Measurements from ENCODE around the gene TMEM115. TPM values are rescaled to one million over a fixed set of nuclear protein-coding genes. Genes with fewer than 3 reads are reported as not detected.

The TMEM115 gene, protein sequence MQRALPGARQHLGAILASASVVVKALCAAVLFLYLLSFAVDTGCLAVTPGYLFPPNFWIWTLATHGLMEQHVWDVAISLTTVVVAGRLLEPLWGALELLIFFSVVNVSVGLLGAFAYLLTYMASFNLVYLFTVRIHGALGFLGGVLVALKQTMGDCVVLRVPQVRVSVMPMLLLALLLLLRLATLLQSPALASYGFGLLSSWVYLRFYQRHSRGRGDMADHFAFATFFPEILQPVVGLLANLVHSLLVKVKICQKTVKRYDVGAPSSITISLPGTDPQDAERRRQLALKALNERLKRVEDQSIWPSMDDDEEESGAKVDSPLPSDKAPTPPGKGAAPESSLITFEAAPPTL
- 17.8 and 18.4 TPM in 2 replicates for total RNA-seq

DNA sequence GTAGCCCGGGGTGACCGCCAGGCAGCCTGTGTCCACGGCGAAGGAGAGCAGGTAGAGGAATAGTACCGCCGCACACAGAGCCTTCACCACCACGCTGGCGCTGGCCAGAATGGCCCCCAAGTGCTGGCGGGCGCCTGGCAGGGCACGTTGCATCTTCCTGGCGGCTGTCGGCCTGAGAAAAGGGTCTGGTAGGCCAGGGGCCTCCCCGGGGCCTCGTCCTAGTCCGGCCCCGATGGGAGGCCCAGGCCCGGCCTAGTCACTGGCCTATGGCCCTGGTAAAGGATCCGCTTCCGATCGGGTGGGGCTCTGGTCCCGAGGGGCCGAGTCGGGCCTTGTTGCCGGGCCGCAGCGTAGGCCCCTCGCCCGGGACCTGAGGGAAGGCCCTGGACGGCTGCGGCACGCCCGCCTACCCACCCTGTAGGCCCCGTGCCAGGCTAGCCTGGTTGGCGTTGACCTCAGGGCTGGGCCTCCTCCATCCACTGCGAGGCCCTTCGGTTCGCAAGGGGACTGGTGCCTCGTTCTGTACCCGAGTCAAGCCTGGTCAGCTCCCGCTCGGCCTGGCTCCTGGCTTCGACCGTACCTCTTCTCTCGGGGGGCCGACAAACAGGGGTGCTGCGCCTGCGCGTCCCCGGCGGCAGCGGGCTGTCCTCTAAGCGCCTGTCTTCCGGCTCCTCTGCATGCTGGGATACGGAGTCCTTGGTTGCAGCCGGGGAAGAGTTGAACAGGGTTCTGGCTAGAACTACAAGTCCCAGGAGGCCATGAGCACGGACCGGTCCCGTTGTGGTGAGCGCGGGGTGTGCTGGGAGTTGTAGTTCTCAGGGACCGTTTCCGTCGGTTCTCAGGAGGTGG is at the start of gene TMEM115:
TMEM115 (minus strand) TSS at position 611 of the 849 bp plus-strand sequence; CDS start at position 153, 458 bp downstream.
- intact Hi-C loops (cut with micrococcal nuclease): loop anchor here (1.0 to 2.0 kb wide), 2 partner anchors 8 to 22 kb away; no protein-coding TSS in a partner anchor

DNA sequence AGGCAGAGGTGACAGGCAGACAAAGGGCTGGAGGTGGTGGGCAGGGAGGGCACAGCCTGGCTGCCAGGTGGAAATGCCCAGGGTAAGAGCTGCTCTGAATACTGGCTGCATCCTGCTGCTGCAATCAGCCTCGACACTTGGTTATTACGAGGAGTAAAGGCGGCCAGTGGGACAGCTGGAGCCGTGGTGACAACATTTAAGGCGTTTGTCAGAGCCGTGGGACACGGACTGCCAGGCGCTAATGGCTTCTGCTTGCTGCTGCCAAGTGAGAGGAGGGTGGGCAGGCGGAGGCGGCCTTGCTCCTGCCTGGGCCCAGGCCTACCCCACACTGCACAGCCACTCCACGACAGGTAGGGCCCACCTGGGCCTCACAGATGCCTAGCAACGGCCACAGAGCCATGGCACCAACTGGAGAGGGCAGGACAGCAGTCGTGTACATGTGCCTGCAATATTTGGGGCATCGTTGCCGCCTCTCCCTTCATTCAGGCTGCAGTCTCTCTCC is 49.2 kb upstream of the TMEM115 start:
- intact Hi-C loops (cut with micrococcal nuclease): no loop called here

DNA sequence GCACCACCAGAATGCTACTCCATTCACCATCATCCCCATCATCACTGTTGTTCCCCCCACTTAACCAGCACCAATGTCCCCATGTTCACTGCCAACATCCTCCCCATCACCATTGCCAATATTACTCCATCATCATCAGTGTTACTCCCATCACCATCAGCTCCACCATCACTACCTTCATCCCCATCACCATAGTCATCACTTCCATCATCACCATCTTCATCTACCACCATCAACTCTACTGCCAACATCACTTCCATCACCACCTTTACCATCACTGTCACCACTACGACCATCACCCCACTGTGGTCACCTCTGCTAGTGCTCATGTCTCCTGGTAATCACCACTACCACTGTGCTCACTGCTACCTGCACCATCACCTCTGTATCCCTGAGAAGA is 47.2 kb upstream of the TMEM115 start:
- intact Hi-C loops (cut with micrococcal nuclease): no loop called here

DNA sequence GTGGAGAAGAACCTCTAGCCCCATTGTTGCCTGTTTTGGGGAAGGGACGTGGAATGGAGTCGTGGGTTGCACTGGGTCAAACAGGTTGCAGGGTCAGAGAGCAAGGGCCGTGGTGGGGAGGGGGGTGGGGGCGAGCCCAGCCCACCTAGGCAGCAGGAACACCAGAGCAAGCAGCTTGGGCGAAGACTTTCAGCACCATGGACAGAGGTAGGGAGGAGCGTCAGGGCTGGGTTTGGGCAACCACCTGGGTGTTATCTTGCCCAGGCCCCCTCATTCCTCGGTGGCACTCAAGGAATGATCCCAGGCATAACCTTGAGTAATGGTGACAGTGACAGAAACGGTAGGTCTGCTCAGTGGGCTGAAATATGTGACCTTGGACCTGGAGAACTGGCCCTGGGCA is 45.9 kb upstream of the TMEM115 start:
- intact Hi-C loops (cut with micrococcal nuclease): no loop called here

DNA sequence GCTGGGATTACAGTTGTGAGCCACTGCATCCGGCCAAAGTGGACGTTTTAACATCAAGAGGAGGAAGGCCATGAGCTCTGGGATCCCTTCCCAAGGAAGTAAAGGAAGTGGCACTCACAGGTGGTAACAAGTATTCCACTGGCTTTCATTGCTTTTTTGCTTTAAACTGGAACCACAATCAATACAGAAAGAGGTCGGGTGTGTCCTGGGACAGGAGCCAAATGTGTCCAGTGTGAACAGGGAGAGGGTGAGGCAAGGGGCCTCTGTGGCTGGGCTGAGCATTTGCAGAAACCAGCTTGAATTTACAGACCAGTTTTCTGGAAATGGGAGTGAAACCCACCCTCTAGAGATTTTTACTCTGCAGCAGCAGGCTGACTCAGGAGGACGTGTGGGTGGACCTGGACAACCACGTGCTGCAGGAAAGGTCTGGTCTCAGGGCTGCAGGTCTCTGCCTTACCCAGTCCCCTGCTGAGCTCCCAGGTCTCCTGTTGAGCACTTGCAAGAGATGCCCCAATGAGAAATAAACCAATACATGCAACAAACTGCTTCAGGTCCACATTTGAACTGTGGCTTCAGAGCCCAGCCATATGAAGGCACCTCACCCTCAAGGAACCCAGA is 42.8 kb upstream of the TMEM115 start:
- intact Hi-C loops (cut with micrococcal nuclease): no loop called here

DNA sequence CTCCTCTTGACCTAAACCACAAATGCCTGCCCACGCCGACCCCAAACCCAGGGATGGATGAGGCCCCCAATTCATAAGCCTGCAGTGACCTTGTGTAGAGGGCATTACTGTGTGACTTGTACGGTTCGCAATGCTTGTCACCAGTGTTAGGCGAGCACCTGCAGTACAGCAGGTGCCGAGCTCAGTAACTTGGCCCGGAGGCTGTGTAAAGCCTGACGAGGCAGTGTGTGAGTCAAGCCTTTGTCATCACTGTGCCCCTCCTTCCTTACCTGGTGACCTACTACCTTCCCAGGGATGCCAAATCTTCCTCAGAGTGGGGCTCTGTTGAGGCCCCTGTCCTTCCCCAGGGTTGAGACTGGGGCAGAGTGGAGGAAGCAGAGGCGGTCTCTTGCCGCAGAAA is 37.2 kb upstream of the TMEM115 start:
- intact Hi-C loops (cut with micrococcal nuclease): no loop called here

DNA sequence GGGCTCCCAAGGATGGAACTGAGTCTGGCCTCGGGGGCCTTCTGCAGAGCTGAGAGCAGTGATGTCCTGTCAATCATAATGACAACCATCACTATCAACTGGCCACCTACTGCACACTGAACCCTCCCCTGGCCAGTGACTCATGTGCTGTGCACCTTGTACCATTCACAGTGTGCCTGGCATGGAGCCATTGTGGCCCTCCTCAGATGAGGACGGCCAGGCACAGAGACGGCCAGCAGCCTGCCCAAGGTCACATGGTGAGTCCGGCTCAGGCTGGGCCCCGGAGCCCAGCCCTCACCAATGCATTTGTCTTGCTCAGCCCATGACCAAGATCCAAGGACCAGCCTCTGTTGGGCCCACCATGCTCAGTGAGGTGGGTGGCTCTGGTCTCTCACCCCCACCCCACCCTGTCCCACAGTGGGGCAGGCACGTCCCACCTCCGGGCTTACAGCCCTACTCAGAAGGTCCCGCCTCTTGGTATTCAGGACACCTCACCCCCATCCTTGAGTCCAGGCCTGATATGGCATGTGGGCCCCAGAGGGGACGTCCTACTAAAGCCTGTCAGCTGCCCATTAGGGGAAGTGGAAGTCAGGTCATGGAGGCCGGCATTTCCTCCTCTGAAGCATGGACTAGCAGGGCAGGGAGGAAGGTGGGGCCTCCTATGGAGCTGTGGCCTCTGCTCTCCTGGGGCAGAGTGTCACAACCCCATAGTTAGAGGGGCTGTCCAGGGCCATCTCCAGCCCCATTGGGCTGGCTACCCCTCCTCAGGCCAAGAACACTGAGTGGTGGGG is 35.9 kb upstream of the TMEM115 start:
- intact Hi-C loops (cut with micrococcal nuclease): no loop called here

DNA sequence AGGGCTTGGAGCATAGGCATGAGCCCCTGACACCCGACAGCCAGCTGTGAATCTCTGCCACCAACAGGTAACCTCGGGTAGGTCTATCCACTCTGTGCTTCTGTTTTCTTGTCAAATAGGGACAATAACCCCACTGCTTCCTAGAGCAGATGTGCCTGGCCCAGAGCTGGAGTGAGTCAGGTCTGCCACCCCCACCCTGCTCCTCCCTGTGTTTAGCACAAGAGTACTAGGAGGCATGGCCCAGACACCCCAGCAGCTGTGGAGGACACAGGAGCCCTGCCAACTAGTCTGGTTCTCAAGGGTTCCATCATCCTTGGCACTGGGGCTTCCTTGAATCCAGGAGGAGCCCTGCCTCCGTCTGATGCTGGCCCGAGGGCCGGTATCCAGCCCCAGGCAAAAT is 33.7 kb upstream of the TMEM115 start:
- intact Hi-C loops (cut with micrococcal nuclease): no loop called here

DNA sequence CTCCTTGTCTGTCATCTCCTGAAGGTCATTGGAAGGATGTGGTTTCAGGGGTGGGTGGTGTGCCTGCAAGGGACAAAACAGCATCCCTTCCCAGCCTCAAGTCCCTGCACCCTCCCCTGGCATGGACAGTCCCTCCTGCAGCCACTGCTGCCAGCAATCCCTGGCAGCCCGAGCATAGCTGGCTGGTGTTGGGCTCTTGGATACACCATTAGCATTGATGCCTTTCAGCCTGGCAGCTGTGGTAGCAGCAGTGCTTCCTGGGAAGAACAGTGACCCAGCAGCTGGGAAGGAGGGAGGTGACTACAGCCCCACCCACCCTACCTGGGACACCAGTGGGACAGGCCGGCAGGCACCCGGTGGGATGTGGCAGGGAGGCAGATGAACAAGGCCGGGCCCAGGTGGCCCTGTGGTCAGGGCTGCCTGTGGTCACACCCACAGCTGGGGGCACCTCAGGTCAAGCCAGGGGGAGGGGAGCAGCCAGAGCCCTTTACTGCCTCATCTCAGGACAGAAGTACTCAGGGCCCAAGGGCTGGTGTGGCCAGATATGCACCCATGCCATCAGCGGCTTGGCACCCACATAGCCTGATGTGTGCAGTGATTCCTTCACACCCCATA is 32.9 kb upstream of the TMEM115 start:
- intact Hi-C loops (cut with micrococcal nuclease): no loop called here

DNA sequence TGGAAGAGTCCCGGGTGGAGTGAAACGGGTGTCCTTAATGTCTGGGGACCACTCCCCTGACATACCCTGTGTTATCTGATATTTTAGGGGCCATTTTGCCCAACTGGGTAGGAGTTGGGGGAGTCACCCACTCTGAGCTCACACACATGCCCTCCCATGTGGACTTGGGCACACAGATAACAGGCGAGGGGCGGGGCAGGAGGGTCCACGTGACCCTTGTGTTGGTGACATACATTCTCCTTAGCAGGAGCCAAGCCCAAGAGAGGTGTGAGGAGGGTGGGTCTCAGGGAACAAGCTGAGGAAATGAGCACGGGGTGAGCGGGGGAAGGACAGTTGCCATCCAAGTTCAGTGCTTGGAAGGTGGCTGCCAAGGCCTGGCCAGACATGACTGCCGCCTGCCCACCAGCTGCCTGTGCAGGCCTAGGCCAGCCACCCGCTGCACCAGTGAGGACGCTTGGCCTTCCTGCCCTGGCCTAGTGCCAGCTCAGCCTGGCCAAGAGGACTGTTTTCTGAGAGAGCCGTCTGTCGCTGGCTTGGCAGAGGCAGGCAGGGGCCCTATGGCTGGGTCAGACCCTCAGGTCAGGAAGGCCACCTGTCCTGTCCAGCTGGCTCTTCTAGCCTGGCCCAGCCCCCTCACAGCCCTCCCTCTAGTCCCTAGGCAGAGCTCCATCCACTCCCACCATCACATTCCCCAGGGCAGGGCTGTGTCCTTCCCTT is 31.3 kb upstream of the TMEM115 start:
- intact Hi-C loops (cut with micrococcal nuclease): no loop called here

DNA sequence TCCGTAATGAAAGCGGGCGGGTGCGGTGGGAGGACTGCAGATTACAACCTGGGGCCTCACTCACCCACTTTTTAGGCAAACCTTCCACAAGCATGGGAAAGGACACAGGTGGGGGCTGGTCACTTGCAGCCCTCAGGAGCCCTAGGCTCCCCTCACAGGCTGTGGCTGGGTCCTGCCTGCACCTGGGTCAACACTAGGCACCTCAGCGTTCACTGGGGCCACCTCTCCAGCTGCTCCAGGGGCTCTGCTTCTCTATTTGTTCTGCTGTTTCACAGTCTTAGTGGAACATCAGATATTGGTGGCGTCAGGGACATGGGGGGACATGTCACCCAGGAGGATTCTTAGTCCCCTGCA is 30.1 kb upstream of the TMEM115 start:
- intact Hi-C loops (cut with micrococcal nuclease): no loop called here

DNA sequence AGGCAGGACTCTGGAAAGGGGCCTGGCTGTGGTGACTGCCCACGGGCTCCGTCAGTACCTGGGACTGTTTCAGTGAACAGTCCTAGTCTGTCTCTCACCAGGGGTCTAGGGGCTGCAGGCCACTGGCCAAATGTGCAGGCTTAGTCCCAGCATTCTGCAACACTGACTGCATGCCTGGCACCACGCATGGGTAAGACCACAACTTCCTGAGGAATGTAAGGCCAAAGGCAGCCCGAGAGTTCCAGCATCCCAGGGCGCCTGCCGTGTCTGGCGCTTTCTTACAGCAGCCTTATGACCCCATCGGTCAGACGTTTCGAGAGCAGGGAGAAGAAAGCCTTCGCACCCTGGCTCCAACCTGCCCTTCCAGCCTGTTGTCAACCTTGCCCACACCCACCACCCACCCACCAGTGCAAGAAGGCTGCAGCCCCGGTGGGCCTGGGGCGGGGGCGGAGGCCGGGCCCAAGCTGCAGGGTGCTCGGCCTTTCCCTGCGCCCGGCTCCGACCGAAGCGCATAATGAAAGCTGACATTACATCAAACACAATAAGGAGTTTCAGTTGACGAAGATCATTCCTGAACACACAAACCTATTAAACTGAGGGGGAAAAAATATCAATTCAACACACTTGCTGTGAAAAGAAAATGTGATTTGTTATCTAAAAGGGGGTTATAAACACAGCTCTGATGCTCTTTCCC is 29.5 kb upstream of the TMEM115 start:
- intact Hi-C loops (cut with micrococcal nuclease): no loop called here

DNA sequence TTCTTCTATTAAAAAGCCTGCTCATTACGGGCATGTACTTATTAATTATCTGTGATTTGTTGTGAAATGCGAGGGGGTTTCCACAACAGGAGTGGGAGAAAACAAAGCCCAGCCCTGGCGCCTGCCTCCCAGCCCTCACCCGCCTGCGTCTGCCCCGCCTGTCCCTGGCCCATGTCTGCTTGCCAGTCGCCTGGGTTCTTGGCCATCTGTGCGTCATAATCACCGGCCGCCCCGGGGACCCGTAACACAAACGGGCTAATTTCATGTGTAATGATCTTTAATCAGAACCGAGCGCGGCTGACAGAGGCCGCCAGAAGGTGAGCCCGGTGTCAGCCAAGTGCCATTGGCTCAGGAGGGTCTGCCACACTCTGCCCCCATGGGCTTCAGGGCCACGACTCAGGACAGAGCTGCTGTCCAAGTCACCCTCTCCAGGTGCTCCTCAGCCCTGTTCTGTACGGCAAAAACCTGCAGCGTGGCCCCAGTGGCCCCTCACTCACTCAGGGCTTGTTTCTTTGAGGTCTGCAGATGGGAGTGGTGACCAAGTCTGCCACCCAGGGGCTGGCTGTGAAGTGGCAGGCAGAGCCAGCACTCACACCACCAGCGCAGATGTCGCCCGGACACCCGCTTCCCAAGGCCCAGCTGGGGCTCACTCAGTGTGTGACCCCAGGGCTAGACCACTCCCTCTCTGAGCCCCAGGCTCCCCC is 28.8 kb upstream of the TMEM115 start:
- intact Hi-C loops (cut with micrococcal nuclease): no loop called here

DNA sequence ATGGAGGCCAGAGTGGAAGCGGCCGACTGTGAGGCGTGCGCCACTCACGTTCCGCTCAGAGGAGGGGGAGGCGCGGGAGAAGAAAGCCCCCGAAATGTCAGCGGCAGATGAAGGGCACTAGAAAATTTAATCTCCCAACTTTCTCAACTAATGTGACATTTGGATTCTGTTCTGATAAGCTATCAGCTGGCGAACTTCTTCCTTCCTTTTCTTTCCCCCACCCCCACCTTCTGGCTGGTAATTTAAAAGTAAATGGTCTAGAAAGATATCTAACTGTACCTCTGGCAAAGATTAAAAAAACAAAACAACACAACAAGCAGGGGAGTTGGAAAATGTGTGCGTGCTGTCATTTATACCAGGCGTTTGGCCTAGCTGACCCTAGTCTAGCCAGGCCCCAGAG is 26.4 kb upstream of the TMEM115 start:
- intact Hi-C loops (cut with micrococcal nuclease): no loop called here

DNA sequence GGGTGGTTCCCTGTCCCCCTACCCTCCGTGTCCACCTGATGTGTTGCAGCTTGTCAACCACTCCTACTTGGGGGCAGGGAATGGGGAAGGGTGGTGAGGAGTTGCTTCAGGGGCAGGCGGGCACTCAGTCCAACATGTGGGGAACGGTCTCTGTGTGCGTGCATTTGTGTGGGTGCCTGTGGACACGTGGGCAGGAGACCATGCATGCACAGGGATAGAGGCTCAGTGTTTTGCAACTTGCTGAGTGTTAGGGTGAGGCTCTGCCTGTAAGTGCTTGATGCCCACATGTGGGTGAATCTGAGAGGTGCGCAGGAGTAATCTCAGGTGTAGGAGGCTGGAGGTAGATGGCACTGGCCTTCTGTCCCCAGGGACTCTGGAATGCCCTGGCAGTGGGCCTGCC is 24.4 kb upstream of the TMEM115 start:
- intact Hi-C loops (cut with micrococcal nuclease): no loop called here

DNA sequence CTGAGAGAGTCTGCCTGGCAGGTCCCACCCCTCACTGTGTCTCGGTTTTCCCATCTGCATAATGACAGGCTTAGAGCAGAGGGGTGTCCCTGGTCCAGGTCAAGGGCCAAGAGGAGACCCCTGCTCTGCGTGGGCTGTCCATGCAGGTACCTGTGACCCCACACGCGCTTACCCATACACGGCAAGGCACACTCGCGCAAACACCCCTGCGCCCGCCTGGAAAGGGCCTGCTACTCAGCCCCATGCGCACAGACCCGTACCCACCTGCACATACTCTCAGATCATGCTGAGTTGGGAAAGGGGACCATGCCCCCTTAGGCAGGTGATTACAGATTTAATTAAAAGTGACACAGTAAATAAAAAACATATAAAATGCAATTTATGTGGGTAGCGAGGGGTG is 23.4 kb upstream of the TMEM115 start:
- intact Hi-C loops (cut with micrococcal nuclease): no loop called here

DNA sequence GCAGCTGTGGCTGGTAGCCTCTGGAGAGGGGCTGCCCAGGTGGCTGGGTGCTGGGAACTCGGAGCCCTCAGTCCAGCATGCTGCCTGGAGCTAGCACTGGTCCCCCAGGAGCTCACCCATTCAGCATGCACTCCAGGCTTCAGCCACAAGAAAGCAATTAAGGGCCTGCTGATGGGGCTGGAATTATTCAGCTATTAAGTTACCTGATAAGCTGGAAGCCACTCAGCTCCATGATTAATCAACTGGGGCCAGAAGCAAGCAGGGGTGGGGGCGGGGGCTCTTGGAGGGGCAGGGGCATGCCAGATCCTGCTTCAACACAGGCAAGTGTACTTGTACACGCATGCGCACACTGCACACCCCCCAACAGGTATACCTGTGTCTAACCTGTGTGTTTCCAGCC is 22.1 kb upstream of the TMEM115 start:
- intact Hi-C loops (cut with micrococcal nuclease): no loop called here

DNA sequence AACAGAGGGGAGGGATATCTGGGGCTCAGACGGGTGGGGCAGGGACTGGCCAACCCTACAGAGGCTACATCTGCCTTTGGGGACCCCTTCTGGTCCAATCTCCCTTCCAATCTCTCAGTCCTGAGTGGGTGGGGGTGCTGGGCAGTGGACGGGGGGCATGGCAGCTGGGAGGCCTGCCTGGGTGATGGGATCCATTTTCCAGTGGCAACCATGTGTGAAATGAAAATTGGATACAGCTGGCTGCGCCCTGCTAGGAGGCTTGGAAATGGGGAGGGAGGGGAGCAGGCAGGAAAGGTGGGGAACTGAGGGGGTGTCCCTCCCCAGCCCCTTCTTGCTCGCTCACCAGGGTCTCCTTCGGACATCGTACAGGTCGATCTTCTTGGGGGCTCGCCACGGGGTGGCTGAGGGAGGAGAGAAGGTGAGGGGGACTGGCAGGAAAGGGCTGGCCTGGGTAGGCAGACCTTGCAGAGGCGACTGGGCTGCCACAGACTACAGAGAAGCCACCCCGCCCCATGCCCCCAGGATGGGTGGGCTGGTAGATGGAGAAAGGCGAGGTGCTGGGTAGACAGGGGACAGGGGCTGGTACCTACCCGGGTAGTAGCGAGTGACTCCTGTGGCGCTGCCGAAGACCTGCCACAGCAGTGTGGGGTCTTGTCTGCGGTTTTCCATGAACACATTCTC is 21.2 kb upstream of the TMEM115 start:
- intact Hi-C loops (cut with micrococcal nuclease): no loop called here
